ENCODE data around the gene ARID1B. TPM values are rescaled to one million over a fixed set of nuclear protein-coding genes. Genes with fewer than 3 reads are reported as not detected.

Gene ARID1B
- total RNA-seq, 1 donor from 2014 or later, result 62.1 TPM

DNA sequence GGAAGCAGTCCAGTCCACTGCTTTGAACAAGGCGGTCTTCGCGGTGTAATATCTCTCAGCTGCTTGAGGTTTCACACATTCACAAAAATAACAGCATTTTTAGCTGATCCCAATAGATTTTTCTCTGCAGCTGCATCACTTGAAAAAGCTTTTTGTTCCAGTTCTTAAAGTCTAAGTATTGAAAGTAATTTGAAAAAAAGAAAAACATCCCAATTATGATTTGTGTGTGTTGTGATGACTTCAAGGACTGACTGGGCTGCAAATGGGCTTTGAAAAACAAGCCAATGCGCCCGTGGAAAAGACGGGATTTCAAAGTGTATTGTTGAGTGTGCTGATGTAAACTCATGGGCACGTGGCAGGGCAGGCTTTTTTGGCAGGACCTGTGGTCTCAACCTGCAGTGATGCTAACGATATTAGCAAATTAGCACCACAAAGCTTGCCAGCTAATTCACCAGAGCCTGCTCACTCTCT, 395.1 kb downstream of the ARID1B start:
- Histone ChIP-seq H3K36me3 (no peaks in the 10 kb centered on the region), H2AFZ (replicated peaks) (no peak overlapping the region), H4K20me1 (ENCODE audit: low read depth) (peaks cover 8% of the 10 kb centered on the region), H3K79me2 (ENCODE audit: low read depth) (no peaks in the 10 kb centered on the region), H3K9me3 (ENCODE audit: low read depth) (no peaks in the 10 kb centered on the region), H3K4me3 (no peak overlapping the region), H3K27ac (peak overlapping the region; percentile 29), H3K27me3 (no peaks in the 10 kb centered on the region), H3F3A (ENCODE audit: low read depth) (peaks cover 9% of the 10 kb centered on the region), H3K9ac (no peak overlapping the region), H3K4me1 (peaks cover 17% of the 10 kb centered on the region), H3K4me2 (no peak overlapping the region)
- H3K27ac Mint-ChIP-seq, result no peak overlapping the region
- H3K27me3 Mint-ChIP-seq (ENCODE audit: insufficient read depth, low read depth), result peaks cover 2% of the 10 kb centered on the region
- peaks cover 12% of the 10 kb centered on the region for H3K36me3 Mint-ChIP-seq
- H3K4me1 Mint-ChIP-seq, result peaks cover 8% of the 10 kb centered on the region
- DNase-seq (ENCODE audit: low spot score), result no peak
- H3K9me3 Mint-ChIP-seq, result no peaks in the 10 kb centered on the region
- TF ChIP-seq CTCF (IDR thresholded peaks at IDR 0.05), result no peak
- TF ChIP-seq EZH2 (IDR thresholded peaks at IDR 0.05), result no peak
- no peak for TF ChIP-seq EZH2phosphoT487 (IDR thresholded peaks at IDR 0.05)
- H3K4me3 Mint-ChIP-seq, result no peak overlapping the region

GRCh38 chr6:157172830-157173536, 395.8 kb downstream of the ARID1B start:
- Histone ChIP-seq H3K9me3 (ENCODE audit: low read depth) (no peaks in the 10 kb centered on the region), H3K79me2 (ENCODE audit: low read depth) (no peaks in the 10 kb centered on the region), H2AFZ (replicated peaks) (no peak overlapping the region), H3K27me3 (no peaks in the 10 kb centered on the region), H3K4me2 (no peak overlapping the region), H4K20me1 (ENCODE audit: low read depth) (peaks cover 8% of the 10 kb centered on the region), H3K4me3 (no peak overlapping the region), H3K27ac (no peak overlapping the region), H3K4me1 (peaks cover 17% of the 10 kb centered on the region), H3F3A (ENCODE audit: low read depth) (peaks cover 9% of the 10 kb centered on the region), H3K36me3 (no peaks in the 10 kb centered on the region), H3K9ac (no peak overlapping the region)
- Mint-ChIP-seq H3K4me1 (peaks cover 8% of the 10 kb centered on the region), H3K4me3 (no peak overlapping the region), H3K27ac (no peak overlapping the region), H3K27me3 (ENCODE audit: insufficient read depth, low read depth) (peaks cover 2% of the 10 kb centered on the region), H3K9me3 (no peaks in the 10 kb centered on the region), H3K36me3 (peaks cover 10% of the 10 kb centered on the region)
- DNase-seq (ENCODE audit: low spot score), result no peak
- no peak for TF ChIP-seq EZH2 (IDR thresholded peaks at IDR 0.05)
- no peak for TF ChIP-seq EZH2phosphoT487 (IDR thresholded peaks at IDR 0.05)
- no peak for TF ChIP-seq CTCF (IDR thresholded peaks at IDR 0.05)

DNA sequence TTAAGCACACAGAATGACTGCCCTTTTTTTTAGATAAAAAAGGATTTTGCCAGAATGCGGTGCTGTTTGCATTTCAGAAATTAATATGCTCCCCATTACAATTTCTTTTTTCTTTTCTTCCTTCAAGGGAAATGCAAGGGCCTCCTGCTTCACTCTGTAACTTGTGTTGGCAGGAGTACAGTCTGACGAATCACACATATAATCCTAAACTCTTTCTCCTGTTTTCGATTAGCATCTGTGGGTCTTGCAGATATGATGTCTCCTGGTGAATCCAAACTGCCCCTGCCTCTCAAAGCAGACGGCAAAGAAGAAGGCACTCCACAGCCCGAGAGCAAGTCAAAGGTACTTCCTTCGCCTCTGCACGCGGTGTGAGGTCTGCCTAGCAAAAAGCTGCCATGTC, 396.6 kb downstream of the ARID1B start:
- H4K20me1 ChIP-seq (ENCODE audit: low read depth), result peaks cover 8% of the 10 kb centered on the region
- H3K9ac ChIP-seq, result no peak overlapping the region
- H3K79me2 ChIP-seq (ENCODE audit: low read depth), result no peaks in the 10 kb centered on the region
- Mint-ChIP-seq H3K36me3 (peaks cover 6% of the 10 kb centered on the region), H3K4me3 (no peak overlapping the region), H3K4me1 (peaks cover 8% of the 10 kb centered on the region), H3K27me3 (ENCODE audit: insufficient read depth, low read depth) (peaks cover 2% of the 10 kb centered on the region), H3K27ac (no peak overlapping the region), H3K9me3 (no peaks in the 10 kb centered on the region)
- H3K36me3 ChIP-seq, result no peaks in the 10 kb centered on the region
- no peak overlapping the region for H2AFZ ChIP-seq (replicated peaks)
- no peak overlapping the region for H3K27ac ChIP-seq
- peaks cover 9% of the 10 kb centered on the region for H3F3A ChIP-seq (ENCODE audit: low read depth)
- no peak overlapping the region for H3K4me3 ChIP-seq
- TF ChIP-seq CTCF (IDR thresholded peaks at IDR 0.05) (no peak), EZH2phosphoT487 (IDR thresholded peaks at IDR 0.05) (no peak), EZH2 (IDR thresholded peaks at IDR 0.05) (no peak)
- H3K27me3 ChIP-seq, result no peaks in the 10 kb centered on the region
- peaks cover 17% of the 10 kb centered on the region for H3K4me1 ChIP-seq
- H3K4me2 ChIP-seq, result no peak overlapping the region
- DNase-seq (ENCODE audit: low spot score), result no peak
- no peaks in the 10 kb centered on the region for H3K9me3 ChIP-seq (ENCODE audit: low read depth)

Measured in neural progenitor cell (in vitro differentiated cells).